Measurements from ENCODE around the gene ATP11A. TPM values are rescaled to one million over a fixed set of nuclear protein-coding genes. Genes with fewer than 3 reads are reported as not detected.
"Not testable (repeated sequence)": the region's sequence is repeated elsewhere in the genome, so short reads cannot be mapped to it uniquely, and the experiment has no call there.

ATP11A gene
- total RNA-seq, 8 experiments from 2014 or later = 6.7 to 36.1 (median 10.2) TPM

DNA sequence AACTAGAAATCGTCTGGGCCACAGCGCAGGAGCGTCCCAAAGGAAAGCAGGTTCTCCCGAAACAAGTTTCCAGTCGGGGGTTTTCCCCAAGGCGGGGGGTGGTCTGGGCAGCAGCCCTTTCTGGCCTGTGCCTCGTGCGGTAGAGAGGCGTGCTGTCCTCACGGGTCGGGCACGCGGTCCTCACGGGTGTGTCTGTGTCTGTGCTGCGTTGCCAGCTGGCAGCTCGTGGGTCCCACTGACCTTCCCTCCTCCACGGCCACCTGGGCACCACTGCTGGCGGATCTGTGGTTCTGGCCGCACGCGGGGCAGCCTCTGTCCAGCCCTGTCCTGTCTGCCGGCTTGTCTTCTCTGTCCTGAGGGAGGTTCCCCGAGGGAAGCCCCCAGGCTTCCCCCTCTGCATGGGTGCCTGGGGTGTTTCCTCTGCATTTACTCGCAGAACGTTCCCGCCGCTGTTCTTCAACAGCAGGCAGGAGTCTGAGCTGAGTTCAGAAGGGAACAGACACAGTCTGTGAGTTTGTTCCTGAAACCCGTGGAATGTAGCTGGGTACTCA lies 181.0 kb downstream of the ATP11A start:
- no peak for ATAC-seq (replicated peaks in 6 of 8)
- no peak overlapping the region for H3K4me3 ChIP-seq
- in situ Hi-C loops (cut with MboI; ENCODE audit: low pct_unique_long_range_greater_than_20kb in 2 of 9, low sequenced_read_pairs in 9 of 9, unreplicated experiment in 9 of 9) = loop anchor here in 3 of 9 experiments (25.0 kb wide), 3 partner anchors 184 to 234 kb away; partner anchors contain the start of gene ATP11A (in 1 of the 3)
- no peak overlapping the region for H3K27ac ChIP-seq
- peaks cover 2 to 4% of the 10 kb centered on the region in 2 donors for H3K4me1 ChIP-seq (replicated peaks in 1 of 2)
- WGBS, 10 experiments = 74 to 100% (median 88%) methylated on average over 1 to 17 of the region's 28 CpGs; no CpG with 5 or more reads in 3 of the 10 experiments

DNA sequence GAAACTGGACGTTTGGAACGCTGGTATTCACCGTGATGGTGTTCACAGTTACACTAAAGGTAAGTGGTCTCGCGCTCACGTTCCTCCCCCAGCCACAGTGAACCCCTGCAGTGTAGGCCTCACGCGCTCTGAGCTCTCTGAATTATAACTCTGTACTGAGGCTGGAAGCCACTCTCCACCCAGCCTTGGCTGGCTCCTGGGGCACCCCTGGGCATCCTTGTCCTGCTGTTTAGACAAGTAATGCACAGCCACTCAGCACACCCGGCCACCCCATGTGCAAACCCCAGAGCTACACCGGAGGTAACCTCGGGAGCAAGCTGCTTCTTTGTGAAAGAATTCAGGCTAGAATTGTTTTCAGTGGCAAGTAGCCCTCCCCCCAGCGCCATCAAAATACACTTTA lies 181.9 kb downstream of the ATP11A start:
- in situ Hi-C loops (cut with MboI; ENCODE audit: low pct_unique_long_range_greater_than_20kb in 2 of 9, low sequenced_read_pairs in 9 of 9, unreplicated experiment in 9 of 9) = loop anchor here in 3 of 9 experiments (25.0 kb wide), 3 partner anchors 184 to 234 kb away; partner anchors contain the start of gene ATP11A (in 1 of the 3)
- H3K4me3 ChIP-seq = no peak overlapping the region
- peaks cover 2 to 4% of the 10 kb centered on the region in 2 donors for H3K4me1 ChIP-seq (replicated peaks in 1 of 2)
- no peak overlapping the region for H3K27ac ChIP-seq
- WGBS, 10 experiments = 76 to 100% (median 92%) methylated on average over 1 to 7 of the region's 12 CpGs; no CpG with 5 or more reads in 1 of the 10 experiments
- no peak for ATAC-seq (replicated peaks in 6 of 8)

DNA sequence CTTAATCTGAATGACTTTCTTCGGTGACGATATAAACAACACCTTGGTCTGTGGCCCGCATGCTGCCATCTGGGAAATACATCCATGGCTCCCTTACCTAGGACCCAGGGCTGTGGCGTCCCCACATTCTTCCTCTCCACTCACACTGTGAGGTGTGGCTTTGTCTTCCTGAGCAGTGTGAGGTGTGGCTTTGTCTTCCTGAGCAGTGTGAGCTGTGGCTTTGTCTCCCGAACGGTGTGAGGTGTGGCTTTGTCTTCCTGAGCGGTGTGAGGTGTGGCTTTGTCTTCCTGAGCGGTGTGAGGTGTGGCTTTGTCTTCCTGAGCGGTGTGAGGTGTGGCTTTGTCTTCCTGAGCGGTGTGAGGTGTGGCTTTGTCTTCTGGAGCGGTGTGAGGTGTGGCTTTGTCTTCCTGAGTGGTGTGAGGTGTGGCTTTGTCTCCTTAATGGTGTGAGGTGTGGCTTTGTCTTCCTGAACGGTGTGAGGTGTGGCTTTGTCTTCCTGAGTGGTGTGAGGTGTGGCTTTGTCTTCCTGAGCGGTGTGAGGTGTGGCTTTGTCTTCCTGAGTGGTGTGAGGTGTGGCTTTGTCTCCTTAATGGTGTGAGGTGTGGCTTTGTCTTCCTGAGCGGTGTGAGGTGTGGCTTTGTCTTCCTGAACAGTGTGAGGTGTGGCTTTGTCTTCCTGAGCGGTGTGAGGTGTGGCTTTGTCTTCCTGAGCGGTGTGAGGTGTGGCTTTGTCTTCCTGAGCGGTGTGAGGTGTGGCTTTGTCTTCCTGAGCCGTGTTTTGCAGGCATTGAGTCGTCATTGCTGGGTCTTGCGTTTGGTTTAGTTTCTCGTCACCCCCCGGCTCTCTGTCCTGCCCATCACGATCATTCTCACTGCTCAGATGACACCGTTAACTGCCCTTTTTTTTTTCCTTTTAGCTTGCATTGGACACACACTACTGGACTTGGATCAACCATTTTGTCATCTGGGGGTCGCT lies 183.1 kb downstream of the ATP11A start:
- WGBS, 10 experiments = 40 to 100% (median 66%) methylated on average over 1 to 5 of the region's 25 CpGs; no CpG with 5 or more reads in 2 of the 10 experiments
- not testable (repeated sequence) for H3K4me1 ChIP-seq (replicated peaks in 1 of 2); H3K27ac ChIP-seq; H3K4me3 ChIP-seq; ATAC-seq (replicated peaks in 6 of 8)
- in situ Hi-C loops (cut with MboI; ENCODE audit: low pct_unique_long_range_greater_than_20kb in 2 of 9, low sequenced_read_pairs in 9 of 9, unreplicated experiment in 9 of 9) = loop anchor here in 3 of 9 experiments (25.0 kb wide), 3 partner anchors 186 to 236 kb away; partner anchors contain the start of gene ATP11A (in 1 of the 3)

DNA sequence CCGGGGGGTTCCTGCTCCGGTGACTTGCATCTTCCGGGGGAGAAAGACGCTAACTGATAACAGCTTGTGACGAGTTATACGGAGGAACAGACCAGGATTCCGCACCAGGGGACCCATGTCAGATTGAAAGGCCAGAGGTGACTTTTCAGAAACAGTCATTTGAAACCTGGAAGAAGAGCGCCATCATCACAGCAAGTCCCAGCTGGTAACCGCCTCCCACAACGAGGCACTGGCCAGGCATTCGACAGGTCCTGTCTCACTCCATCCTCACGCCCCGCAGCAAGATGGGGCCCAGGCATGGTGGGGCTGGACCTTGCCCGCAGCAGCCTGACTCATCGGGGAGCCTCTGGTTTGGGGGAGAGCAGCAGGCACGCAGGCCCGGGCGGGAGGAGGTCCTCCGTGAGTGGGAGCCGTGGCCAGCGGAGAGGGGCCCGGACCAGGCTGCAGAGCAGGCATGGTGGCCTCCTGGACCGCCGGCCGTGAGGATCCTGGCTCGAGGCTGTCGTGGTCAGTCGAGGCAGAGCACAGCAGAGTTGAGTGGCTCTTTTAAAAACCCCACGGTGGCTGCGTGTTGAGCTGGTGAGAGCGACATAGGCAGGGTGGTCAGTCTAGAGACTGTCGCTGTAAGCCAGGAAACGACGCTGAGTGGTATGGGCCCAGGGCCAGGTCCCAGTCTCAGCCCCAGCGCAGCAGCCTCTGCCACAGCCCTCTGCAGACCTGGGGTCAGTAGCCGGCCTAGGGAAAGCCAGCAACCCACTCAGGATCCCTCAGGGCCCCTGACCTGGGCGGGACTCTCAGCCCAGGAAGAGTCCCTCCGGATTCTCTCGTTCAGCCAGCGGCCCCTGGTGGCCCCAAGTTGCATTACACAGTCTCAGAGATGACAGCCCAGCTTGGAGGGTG lies 184.3 kb downstream of the ATP11A start:
- WGBS, 10 experiments = 72 to 87% (median 83%) methylated on average over 3 to 11 of the region's 40 CpGs; no CpG with 5 or more reads in 7 of the 10 experiments
- peak; percentile 87 to 99 (median 91) for ATAC-seq (replicated peaks in 6 of 8)
- Histone ChIP-seq H3K4me1 (replicated peaks in 1 of 2) (peaks cover 2 to 4% of the 10 kb centered on the region in 2 donors), H3K27ac (no peak overlapping the region), H3K4me3 (no peak overlapping the region)
- in situ Hi-C loops (cut with MboI; ENCODE audit: low pct_unique_long_range_greater_than_20kb in 2 of 9, low sequenced_read_pairs in 9 of 9, unreplicated experiment in 9 of 9) = loop anchor here in 3 of 9 experiments (25.0 kb wide), 3 partner anchors 187 to 237 kb away; partner anchors contain the start of gene ATP11A (in 1 of the 3)

DNA sequence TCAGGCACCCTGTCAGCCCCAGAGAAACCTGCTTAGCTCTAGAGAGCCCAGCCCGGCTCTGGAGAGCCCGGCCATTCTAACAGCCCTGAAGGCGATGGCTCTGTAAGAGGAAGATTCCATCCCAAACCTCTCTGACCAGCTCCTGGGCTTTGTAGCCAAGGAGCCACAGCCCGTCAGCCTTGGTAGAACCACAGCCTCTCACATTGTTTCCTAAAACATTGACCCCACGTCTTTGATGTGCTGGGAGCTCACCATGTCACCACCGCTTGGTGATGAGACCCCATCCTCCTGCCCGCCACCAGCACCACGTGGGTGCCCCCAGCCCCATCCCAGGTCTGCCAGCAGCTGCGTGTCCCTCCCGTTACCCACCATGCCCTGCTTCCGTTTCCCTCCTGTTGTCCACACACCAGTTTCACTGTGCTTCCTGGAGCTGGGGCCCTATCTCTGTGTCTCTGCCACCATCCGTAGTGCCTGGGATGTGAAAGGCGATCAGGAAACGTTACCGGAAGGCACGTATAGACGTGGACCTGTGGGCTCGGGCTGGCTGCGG lies 185.0 kb downstream of the ATP11A start:
- ATAC-seq (replicated peaks in 6 of 8) = no peak
- Histone ChIP-seq H3K27ac (no peak overlapping the region), H3K4me3 (no peak overlapping the region), H3K4me1 (replicated peaks in 1 of 2) (peaks cover 2 to 4% of the 10 kb centered on the region in 2 donors)
- 0 to 100% (median 75%) methylated on average over 1 to 12 of the region's 19 CpGs; no CpG with 5 or more reads in 7 of the 10 experiments for WGBS, 10 experiments
- in situ Hi-C loops (cut with MboI; ENCODE audit: low pct_unique_long_range_greater_than_20kb in 2 of 9, low sequenced_read_pairs in 9 of 9, unreplicated experiment in 9 of 9) = loop anchor here in 3 of 9 experiments (25.0 kb wide), 3 partner anchors 188 to 238 kb away; partner anchors contain the start of gene ATP11A (in 1 of the 3)

DNA sequence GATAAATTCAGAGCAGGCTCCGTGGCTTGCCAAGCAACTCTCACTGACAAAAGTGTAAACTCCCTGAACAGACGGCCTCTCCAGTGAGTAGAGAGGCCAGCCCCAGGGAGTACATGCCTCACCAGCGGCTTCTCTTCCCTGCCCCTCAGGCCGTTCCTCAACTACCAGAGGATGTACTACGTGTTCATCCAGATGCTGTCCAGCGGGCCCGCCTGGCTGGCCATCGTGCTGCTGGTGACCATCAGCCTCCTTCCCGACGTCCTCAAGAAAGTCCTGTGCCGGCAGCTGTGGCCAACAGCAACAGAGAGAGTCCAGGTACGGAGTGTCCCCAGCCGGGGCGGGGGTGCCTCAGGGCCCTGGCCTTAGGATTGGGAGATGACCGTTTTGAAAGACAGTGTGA lies 185.8 kb downstream of the ATP11A start:
- ATAC-seq (replicated peaks in 6 of 8) = no peak
- H3K4me1 ChIP-seq (replicated peaks in 1 of 2) = peaks cover 2 to 4% of the 10 kb centered on the region in 2 donors
- H3K27ac ChIP-seq = no peak overlapping the region
- in situ Hi-C loops (cut with MboI; ENCODE audit: low pct_unique_long_range_greater_than_20kb in 2 of 9, low sequenced_read_pairs in 9 of 9, unreplicated experiment in 9 of 9) = no loop called here
- 67 to 100% (median 91%) methylated on average over 1 to 13 of the region's 15 CpGs; no CpG with 5 or more reads in 3 of the 10 experiments for WGBS, 10 experiments
- no peak overlapping the region for H3K4me3 ChIP-seq

DNA sequence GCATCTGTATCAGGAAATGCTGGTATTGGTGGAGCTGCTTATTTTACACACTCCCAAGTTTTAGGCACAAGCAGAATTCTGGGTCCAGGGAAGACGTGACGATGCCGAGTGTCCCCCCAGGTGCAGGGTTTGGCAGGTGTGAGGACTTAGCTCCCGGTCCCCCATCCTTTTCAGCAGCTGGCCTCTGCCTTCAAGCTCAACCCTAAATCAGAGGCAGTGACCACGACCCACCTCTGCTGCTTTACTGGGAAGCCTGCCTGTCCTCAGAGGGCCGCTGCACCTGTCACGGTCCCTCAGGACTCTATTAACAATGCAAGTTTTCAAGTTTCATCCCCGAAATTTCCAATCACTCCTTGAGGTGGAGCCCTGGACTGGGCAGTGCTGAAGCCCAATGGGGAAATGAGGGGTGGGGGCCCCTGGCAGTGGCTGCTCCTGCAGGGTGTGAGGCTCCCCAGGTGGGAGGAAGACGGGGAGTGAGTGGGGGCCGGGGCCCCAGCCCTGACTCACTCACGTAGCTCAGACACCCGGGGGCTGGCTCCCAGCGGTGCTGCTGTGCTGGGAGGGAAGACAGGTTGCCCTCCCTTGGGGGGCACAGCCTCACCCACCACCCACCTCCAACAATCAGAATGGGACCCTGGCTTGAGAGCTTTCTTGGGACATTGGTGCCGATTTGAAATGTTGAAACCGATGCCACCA lies 186.6 kb downstream of the ATP11A start:
- no peak for ATAC-seq (replicated peaks in 6 of 8)
- Histone ChIP-seq H3K4me3 (no peak overlapping the region), H3K4me1 (replicated peaks in 1 of 2) (peaks cover 2 to 4% of the 10 kb centered on the region in 2 donors), H3K27ac (no peak overlapping the region)
- in situ Hi-C loops (cut with MboI; ENCODE audit: low pct_unique_long_range_greater_than_20kb in 2 of 9, low sequenced_read_pairs in 9 of 9, unreplicated experiment in 9 of 9) = no loop called here
- WGBS, 10 experiments = 67 to 92% (median 78%) methylated on average over 1 to 3 of the region's 15 CpGs; no CpG with 5 or more reads in 6 of the 10 experiments

DNA sequence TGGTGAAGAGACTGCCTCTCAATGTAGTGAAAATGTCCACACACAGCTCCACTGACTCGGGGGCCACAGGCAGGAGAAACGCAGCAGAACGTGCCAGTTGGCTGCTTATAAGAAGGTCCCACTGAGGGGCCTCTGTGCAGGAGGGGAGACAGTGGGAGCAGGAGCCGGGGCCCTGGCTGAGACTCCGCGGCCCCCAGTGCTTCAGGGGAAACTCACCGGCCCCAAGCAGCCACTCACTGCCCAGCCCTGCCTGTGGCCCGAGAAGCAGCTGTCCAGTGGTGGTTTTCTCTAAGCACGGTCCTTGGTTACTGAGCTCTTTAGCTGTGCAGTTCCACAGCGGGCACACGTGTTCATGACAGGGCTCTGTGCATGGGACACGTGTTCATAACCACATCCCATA lies 187.2 kb downstream of the ATP11A start:
- no peak for ATAC-seq (replicated peaks in 6 of 8)
- Histone ChIP-seq H3K4me1 (replicated peaks in 1 of 2) (peaks cover 2 to 4% of the 10 kb centered on the region in 2 donors), H3K27ac (no peak overlapping the region), H3K4me3 (no peak overlapping the region)
- in situ Hi-C loops (cut with MboI; ENCODE audit: low pct_unique_long_range_greater_than_20kb in 2 of 9, low sequenced_read_pairs in 9 of 9, unreplicated experiment in 9 of 9) = no loop called here
- WGBS, 10 experiments = 65 to 100% (median 93%) methylated on average over 1 to 5 of the region's 12 CpGs; no CpG with 5 or more reads in 5 of the 10 experiments

DNA sequence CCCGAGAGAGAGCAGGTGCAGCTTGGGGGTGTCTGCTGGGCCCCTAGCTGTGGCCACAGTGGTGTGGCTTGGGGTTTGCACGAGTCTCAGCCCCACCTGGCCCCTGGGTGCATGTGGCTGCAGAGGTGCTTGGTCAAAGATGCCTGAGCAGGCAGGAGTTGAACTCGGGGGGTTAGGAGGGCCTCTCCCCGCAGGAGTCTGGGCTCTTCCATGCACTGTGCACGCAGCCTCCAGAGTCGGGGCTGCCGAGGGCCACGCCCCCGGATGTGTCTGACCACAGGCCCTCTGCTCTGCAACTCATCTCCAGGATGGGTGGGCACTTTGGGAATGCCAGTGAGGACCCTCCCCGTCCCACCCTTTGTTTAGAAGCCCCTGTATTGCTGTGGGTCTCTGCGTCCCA lies 187.7 kb downstream of the ATP11A start:
- no peak overlapping the region for H3K4me3 ChIP-seq
- in situ Hi-C loops (cut with MboI; ENCODE audit: low pct_unique_long_range_greater_than_20kb in 2 of 9, low sequenced_read_pairs in 9 of 9, unreplicated experiment in 9 of 9) = no loop called here

DNA sequence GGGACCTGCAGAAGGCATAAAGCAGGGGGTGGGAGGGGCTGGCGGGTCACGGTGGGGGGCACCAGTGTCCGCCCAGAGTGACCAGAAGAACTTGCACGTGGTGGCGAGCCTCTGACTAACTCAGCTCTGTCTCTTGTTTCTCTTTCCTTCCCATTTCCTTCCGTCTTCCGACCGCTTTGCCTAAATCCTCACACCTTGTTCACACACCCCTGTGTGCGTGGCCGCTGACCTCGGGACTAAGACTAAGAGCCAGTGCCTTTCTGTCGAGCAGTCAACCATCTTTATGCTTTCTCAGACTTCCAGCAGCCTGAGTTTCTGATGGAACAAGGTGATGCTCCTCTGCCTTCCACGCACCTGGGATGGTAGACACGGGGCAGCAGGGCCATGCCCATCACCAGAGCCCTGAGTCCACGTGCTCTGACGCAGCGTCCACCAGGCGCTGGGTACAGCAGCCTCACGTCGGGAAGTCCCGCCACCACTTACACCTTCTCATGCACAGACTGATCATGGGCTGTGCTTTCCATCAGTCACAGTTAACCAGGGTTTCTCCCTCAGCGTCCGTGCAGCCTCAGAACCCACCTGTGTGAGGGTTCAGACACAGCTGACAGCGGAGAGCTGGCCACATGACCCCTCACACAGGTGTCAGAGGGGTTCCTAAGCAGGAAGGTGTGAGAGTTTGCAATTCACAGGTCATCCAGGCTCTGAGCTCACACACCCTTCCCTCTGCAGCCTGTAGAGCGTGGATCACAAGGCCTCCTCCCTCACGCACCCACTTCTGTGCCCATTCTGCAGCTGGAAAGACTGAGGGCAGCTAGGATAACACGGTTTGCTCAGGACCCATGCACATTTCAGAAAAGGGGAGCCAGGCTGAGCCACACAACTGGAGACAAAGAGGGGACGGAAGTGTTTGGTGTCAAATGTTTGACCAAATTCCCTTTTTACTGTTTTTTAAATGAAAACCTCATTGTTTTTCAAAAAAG lies 188.4 kb downstream of the ATP11A start:
- no peak for ATAC-seq (replicated peaks in 6 of 8)
- in situ Hi-C loops (cut with MboI; ENCODE audit: low pct_unique_long_range_greater_than_20kb in 2 of 9, low sequenced_read_pairs in 9 of 9, unreplicated experiment in 9 of 9) = no loop called here
- H3K4me3 ChIP-seq = no peak overlapping the region
- H3K4me1 ChIP-seq (replicated peaks in 1 of 2) = peaks cover 2 to 4% of the 10 kb centered on the region in 2 donors
- WGBS, 10 experiments = 80 to 100% (median 99%) methylated on average over 1 to 10 of the region's 28 CpGs; no CpG with 5 or more reads in 2 of the 10 experiments
- H3K27ac ChIP-seq = no peak overlapping the region

More for the DNA sequence above, 187.7 kb downstream of the ATP11A start:
- ATAC-seq (replicated peaks in 6 of 8) = no peak
- 60 to 100% (median 90%) methylated on average over 1 to 2 of the region's 11 CpGs; no CpG with 5 or more reads in 7 of the 10 experiments for WGBS, 10 experiments
- peaks cover 2 to 4% of the 10 kb centered on the region in 2 donors for H3K4me1 ChIP-seq (replicated peaks in 1 of 2)
- no peak overlapping the region for H3K27ac ChIP-seq

Data from motor neuron (in vitro differentiated cells).